Measurements from ENCODE around the gene SECISBP2. TPM values are rescaled to one million over a fixed set of nuclear protein-coding genes. Genes with fewer than 3 reads are reported as not detected.

SECISBP2 gene
- total RNA-seq, 1 donor from 2014 or later: 15.7 TPM

DNA sequence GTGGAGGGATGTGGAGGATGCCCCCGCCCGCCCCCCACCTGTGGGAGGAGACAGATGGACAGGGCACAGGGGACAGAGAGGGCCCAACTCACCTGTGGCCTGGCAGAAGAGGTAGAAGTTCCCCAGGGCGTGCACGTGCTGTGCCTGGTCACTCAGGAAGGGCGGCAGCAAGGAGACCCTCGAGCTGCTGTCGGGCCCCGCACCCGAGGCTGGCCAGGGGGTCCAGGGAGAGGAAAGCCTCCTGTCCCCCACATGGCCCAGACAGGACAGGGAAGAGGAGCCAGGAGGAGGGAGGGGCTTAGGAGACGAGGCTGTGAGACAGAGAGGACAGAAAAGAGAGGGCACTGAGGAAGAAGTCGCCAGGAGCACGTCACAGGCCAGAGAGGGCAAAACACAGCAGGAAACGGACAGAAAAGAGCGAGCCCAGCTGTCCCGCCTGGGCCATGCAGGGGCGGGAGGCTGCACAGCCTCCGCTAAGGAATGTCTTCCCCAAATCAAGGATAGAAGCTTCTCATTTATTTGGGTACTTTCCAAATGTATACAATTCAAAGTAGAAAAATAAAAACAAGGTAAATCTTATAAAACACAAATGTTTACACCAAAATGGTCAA is 58.5 kb downstream of the SECISBP2 start:
- DNase-seq (no peak), ATAC-seq (no peak)
- intact Hi-C loops (cut with micrococcal nuclease): no loop called here

GRCh38 chr9:89377411-89377810 is 59.1 kb downstream of the SECISBP2 start:
- no peak for DNase-seq
- ATAC-seq: no peak
- intact Hi-C loops (cut with micrococcal nuclease): no loop called here

- intact Hi-C loops (cut with micrococcal nuclease): no loop called here
- DNase-seq: no peak
- ATAC-seq: no peak
These were observed 60.2 kb downstream of the SECISBP2 start for GRCh38 chr9:89378541-89378940.

- ATAC-seq (no peak), DNase-seq (no peak)
- intact Hi-C loops (cut with micrococcal nuclease): no loop called here
These were observed 60.7 kb downstream of the SECISBP2 start for GRCh38 chr9:89379031-89379430.

- DNase-seq: no peak
- no peak for ATAC-seq
- intact Hi-C loops (cut with micrococcal nuclease): no loop called here
These were observed 61.3 kb downstream of the SECISBP2 start for GRCh38 chr9:89379508-89380115.

- ATAC-seq (no peak), DNase-seq (no peak)
- intact Hi-C loops (cut with micrococcal nuclease): no loop called here
These were observed 62.4 kb downstream of the SECISBP2 start for GRCh38 chr9:89380437-89381307.

GRCh38 chr9:89381308-89381609 is 63.0 kb downstream of the SECISBP2 start:
- intact Hi-C loops (cut with micrococcal nuclease): no loop called here
- DNase-seq (no peak), ATAC-seq (no peak)

- ATAC-seq (no peak), DNase-seq (no peak)
- intact Hi-C loops (cut with micrococcal nuclease): no loop called here
These were observed 64.0 kb downstream of the SECISBP2 start for GRCh38 chr9:89382026-89382986.

DNA sequence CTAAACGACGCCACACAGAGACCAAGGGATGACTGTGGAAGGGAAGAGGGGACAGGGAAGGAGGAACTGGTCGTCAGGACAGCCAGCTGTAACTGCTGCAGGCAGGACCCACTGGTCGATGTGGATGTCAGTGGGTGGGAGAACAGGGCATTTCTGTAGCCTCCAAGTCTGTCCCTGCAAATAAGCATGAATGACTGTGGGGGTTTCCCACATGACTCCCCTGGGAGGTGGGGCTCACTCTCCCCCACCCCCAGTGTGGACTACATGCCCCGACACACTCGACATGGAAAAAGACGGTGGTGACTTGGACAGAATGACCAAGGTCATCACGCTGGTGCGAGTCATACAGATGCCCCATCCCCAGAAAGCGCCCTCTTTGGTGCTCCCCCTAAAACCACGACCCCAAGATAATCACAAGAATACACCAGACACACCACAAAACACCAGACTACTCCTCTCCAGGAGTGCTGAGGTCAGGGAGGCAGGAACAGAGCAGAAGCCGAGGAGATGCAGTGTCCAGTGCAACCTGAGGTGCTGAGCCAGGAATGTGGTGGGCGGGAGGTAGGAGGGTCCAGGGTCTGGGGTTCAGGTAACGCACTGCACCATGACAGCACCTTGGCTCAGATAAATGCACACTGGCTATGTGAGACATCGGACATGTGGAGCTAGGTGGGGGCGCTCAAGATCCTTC is 64.9 kb downstream of the SECISBP2 start:
- no peak for DNase-seq
- ATAC-seq: no peak
- intact Hi-C loops (cut with micrococcal nuclease): no loop called here

DNA sequence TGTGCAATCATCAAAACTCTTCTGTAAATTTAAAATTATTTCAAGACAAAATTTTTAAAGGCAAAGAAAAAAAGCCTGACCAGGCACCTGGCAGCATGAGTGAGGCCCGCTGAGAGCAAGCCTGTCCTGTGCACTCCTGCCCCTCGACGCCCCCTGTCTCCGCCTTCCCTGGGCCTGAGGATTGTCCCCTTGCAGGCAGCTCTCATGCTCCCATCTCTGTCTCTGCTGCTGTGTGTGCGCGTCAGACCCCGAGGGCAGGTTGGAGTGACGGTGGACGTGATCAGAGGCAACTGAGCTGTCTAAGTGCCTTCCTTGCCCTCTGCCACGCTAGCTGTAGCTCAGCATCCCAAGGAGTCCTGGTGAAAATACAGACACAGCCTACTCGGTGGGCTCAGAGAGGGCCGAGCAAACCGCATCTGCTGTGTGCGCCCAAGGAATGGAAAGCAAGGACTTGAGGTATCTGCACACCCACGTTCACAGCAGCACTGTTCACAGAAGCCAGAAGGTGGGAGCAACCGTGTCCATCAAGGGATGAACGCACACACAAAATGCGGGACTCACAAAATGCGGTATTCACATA is 65.5 kb downstream of the SECISBP2 start:
- ATAC-seq (no peak), DNase-seq (no peak)
- intact Hi-C loops (cut with micrococcal nuclease): no loop called here

DNA sequence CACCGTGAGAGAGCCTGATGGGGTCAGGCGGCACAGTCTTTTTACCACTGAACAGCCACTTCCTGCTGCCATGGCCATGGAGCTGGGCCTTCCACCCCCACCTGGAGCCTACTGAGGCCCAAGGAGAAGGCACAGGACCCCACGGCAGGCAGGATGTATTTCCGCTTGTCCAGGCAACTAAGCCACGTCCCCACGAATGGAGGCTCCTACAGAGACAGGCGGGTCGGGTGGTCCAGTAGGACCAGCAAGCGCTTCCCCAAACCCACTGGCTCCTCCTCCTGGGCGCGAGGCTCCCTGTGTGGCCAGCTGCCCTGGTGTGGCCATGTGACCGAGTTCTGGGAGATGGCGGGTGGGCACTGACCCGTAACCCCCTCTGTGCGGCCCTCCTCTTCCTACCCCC is 66.5 kb downstream of the SECISBP2 start:
- ATAC-seq (no peak), DNase-seq (no peak)
- intact Hi-C loops (cut with micrococcal nuclease): no loop called here

DNA sequence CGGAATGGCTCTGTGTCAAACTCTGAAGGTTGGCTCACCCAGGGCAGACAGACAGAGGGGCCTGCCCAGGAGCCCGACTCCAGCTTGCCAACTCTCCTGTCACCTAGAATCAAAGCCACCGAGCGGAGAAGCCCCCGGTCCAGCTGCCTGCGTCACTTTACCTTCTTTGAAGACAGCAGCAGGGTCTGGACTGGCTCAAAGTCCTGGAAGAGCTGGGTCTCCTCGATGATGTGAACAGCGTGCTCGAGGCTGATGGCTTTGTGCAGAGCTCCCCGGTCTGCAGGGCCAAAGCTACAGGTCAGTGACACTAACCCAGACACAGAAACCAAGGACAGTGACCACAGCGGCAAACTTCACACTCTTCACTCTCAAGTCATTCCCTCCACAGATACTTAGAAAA is 67.9 kb downstream of the SECISBP2 start:
- ATAC-seq (no peak), DNase-seq (no peak)
- intact Hi-C loops (cut with micrococcal nuclease): no loop called here

GRCh38 chr9:89386797-89387196 is 68.5 kb downstream of the SECISBP2 start:
- DNase-seq (peak; percentile 78), ATAC-seq (peak; percentile 89)
- intact Hi-C loops (cut with micrococcal nuclease): no loop called here

GRCh38 chr9:89387197-89387849 is 69.0 kb downstream of the SECISBP2 start:
- ATAC-seq: no peak
- no peak for DNase-seq
- intact Hi-C loops (cut with micrococcal nuclease): no loop called here

GRCh38 chr9:89388084-89388867 is 70.0 kb downstream of the SECISBP2 start:
- DNase-seq (peak; percentile 61), ATAC-seq (peak; percentile 78)
- intact Hi-C loops (cut with micrococcal nuclease): no loop called here

GRCh38 chr9:89388868-89389177 is 70.5 kb downstream of the SECISBP2 start:
- intact Hi-C loops (cut with micrococcal nuclease): no loop called here
- DNase-seq: no peak
- ATAC-seq: no peak

- DNase-seq (no peak), ATAC-seq (no peak)
- intact Hi-C loops (cut with micrococcal nuclease): no loop called here
These were observed 71.8 kb downstream of the SECISBP2 start for GRCh38 chr9:89390068-89390555.

Measured in left ventricle myocardium superior (tissue), 1 donor.